ENCODE results near the gene B9D1.

B9D1 gene

GRCh38 chr17:19408346-19408710 lies 45.8 kb upstream of the B9D1 start:
- DNase-seq (ENCODE audit: low read depth): no peak
- no peak overlapping the region for H3K4me3 ChIP-seq (ENCODE audit: low read depth, low read length)
- no peak for TF ChIP-seq CTCF (IDR thresholded peaks at IDR 0.05; ENCODE audit: insufficient read depth, low read depth, low read length, missing control alignments)

GRCh38 chr17:19407601-19408345 lies 45.2 kb upstream of the B9D1 start:
- no peak for TF ChIP-seq CTCF (IDR thresholded peaks at IDR 0.05; ENCODE audit: insufficient read depth, low read depth, low read length, missing control alignments)
- no peak overlapping the region for H3K4me3 ChIP-seq (ENCODE audit: low read depth, low read length)
- no peak for DNase-seq (ENCODE audit: low read depth)

- no peak overlapping the region for H3K4me3 ChIP-seq (ENCODE audit: low read depth, low read length)
- DNase-seq (ENCODE audit: low read depth): no peak
- no peak for TF ChIP-seq CTCF (IDR thresholded peaks at IDR 0.05; ENCODE audit: insufficient read depth, low read depth, low read length, missing control alignments)
Measured at GRCh38 chr17:19405114-19405513, 42.6 kb upstream of the B9D1 start.

GRCh38 chr17:19404264-19404663 lies 41.7 kb upstream of the B9D1 start:
- H3K4me3 ChIP-seq (ENCODE audit: low read depth, low read length): no peak overlapping the region
- no peak for TF ChIP-seq CTCF (IDR thresholded peaks at IDR 0.05; ENCODE audit: insufficient read depth, low read depth, low read length, missing control alignments)
- DNase-seq (ENCODE audit: low read depth): no peak

- H3K4me3 ChIP-seq (ENCODE audit: low read depth, low read length): no peak overlapping the region
- DNase-seq (ENCODE audit: low read depth): no peak
- TF ChIP-seq CTCF (IDR thresholded peaks at IDR 0.05; ENCODE audit: insufficient read depth, low read depth, low read length, missing control alignments): no peak
Measured at GRCh38 chr17:19403021-19403420, 40.5 kb upstream of the B9D1 start.

- no peak for TF ChIP-seq CTCF (IDR thresholded peaks at IDR 0.05; ENCODE audit: insufficient read depth, low read depth, low read length, missing control alignments)
- no peak overlapping the region for H3K4me3 ChIP-seq (ENCODE audit: low read depth, low read length)
- DNase-seq (ENCODE audit: low read depth): no peak
Measured at GRCh38 chr17:19402171-19402570, 39.6 kb upstream of the B9D1 start.
